PC-9 (cell line): ENCODE measurements around the gene MAMLD1.

Experiments
- CTCF ChIP-seq: fragments of 200-600 bp; sonication (generic); conservative IDR thresholded peaks from 2 replicates; pipeline ENCODE4 v1.6.1; 2017; ENCODE audit warnings: mixed run types, antibody characterized with exemption, mild to moderate bottlenecking, moderate library complexity
- EZH2 ChIP-seq: fragments of 200-600 bp; sonication (generic); IDR thresholded peaks from 2 replicates; pipeline ENCODE4 v1.8.0; 2017; ENCODE audit warnings: antibody characterized with exemption, low read depth

GRCh38 chrX:150460063-150460462 is 96.9 kb downstream of the MAMLD1 start:
- TF ChIP-seq CTCF (no peak), EZH2 (no peak)
